Lower leg skin (tissue), 4 donors: ENCODE measurements around the gene AATK. TPM values are rescaled to one million over a fixed set of nuclear protein-coding genes. Genes with fewer than 3 reads are reported as not detected.

Source experiments
- DNase-seq, 2 donors: peaks; one replicate each; pipeline ENCODE4 v3.0.0-alpha.2; 2019; ENCODE audit warnings: low spot score in 2 of 2
- H3K4me3 ChIP-seq: fragments of 200-600 bp; sonication (generic); 2 replicates; pipeline ENCODE4 v1.5.1; 2017; ENCODE audit warnings: mild to moderate bottlenecking, low read depth; ENCODE audit not compliant: poor library complexity, severe bottlenecking
- POLR2A ChIP-seq, 2 donors: fragments of 450-650 bp; IDR thresholded peaks; one replicate each; pipeline ENCODE4 v1.6.1; 2016 to 2017; ENCODE audit warnings: antibody characterized with exemption in 2 of 2, mild to moderate bottlenecking in 1 of 2, moderate library complexity in 1 of 2
- WGBS, 2 donors: methylation state at CpG; one replicate each; pipeline ENCODE4 v1.1.5; 2018; 5-methylcytosine and 5-hydroxymethylcytosine counted together
- intact Hi-C: fragments of 100-400 bp; cut with DNase I; formaldehyde crosslinking; loops from one replicate; pipeline ENCODE4 v1.15.0; 2023; ENCODE audit warnings: low total_unique reads
- total RNA-seq, 4 donors: library from RNA; depleted of rRNA; stranded (reverse); fragments of >200 nt; gene quantifications; one replicate each; pipeline ENCODE4 v1.1.0, GENCODE V29; 2016
- TF ChIP-seq, protein P1 (sequence below), 3 donors: fragments of 450-650 bp; IDR thresholded peaks; one replicate each; pipeline ENCODE4 v1.5.1; 2016; ENCODE audit warnings: antibody characterized with exemption in 3 of 3, mild to moderate bottlenecking in 3 of 3, moderate library complexity in 2 of 3

The AATK gene
- total RNA-seq, 4 donors from 2014 or later = 0.81 to 3.5 (median 2.2) TPM

DNA sequence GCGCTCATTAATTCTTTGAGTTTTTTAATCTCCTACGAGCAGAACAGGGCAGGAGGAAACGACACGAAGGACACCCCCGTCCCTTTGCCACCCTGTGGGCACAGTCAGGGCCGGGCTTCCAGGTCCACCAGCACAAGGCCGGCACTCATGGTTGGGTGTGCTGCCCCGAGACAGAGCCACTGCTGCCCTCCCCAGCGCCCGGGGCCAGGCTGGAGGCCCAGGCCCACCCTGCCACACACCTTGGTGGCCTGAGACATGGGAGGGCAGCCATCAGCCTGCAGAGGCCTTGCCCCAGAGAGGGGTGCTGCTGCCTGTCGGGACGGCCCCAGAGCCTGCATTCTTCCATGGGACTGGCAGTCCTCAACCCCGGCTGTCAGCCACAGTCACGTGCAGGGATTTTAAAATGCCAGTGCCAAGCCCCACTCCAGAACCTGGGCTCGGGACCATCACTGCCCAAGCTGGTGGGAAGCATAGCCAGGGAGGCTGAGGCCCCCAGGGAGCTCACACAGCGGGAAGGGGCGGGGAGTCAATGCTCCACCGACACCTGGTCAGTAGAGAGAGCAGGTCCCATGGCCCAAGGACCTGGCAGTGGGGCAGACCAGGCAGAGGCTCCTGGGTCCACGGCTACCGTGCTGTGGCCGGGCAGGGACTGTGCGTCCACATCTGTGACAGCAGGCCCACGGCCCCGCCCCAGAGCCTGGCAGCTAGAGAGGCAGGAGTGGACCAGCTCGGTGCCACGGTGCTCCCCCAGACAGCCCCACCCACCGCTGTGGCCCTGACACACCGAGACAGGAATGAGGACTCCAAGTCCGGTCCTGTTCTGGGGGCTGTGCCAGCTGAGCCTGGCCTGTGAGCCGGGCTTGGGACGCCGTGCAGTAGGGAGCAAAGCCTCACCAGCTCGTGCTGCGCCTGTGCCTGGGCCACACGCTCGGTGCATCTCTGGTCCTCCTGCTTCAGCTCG, 29.2 kb upstream of the AATK start:
- TF ChIP-seq, protein P1, sequence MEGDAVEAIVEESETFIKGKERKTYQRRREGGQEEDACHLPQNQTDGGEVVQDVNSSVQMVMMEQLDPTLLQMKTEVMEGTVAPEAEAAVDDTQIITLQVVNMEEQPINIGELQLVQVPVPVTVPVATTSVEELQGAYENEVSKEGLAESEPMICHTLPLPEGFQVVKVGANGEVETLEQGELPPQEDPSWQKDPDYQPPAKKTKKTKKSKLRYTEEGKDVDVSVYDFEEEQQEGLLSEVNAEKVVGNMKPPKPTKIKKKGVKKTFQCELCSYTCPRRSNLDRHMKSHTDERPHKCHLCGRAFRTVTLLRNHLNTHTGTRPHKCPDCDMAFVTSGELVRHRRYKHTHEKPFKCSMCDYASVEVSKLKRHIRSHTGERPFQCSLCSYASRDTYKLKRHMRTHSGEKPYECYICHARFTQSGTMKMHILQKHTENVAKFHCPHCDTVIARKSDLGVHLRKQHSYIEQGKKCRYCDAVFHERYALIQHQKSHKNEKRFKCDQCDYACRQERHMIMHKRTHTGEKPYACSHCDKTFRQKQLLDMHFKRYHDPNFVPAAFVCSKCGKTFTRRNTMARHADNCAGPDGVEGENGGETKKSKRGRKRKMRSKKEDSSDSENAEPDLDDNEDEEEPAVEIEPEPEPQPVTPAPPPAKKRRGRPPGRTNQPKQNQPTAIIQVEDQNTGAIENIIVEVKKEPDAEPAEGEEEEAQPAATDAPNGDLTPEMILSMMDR (IDR thresholded peaks at IDR 0.05) = no peak
- TF ChIP-seq POLR2A (IDR thresholded peaks at IDR 0.05) = no peak
- H3K4me3 ChIP-seq = no peak overlapping the region
- WGBS, 2 donors = 77 to 92% methylated on average over 31 to 36 of the region's 37 CpGs
- DNase-seq = no peak
- intact Hi-C loops = no loop called here

GRCh38 chr17:81194225-81194760, 28.3 kb upstream of the AATK start:
- no peak overlapping the region for H3K4me3 ChIP-seq
- TF ChIP-seq, protein P1 (IDR thresholded peaks at IDR 0.05) = no peak
- no peak for TF ChIP-seq POLR2A (IDR thresholded peaks at IDR 0.05)
- intact Hi-C loops = no loop called here
- WGBS, 2 donors = 88 to 92% methylated on average over 14 to 21 of the region's 21 CpGs
- no peak for DNase-seq

DNA sequence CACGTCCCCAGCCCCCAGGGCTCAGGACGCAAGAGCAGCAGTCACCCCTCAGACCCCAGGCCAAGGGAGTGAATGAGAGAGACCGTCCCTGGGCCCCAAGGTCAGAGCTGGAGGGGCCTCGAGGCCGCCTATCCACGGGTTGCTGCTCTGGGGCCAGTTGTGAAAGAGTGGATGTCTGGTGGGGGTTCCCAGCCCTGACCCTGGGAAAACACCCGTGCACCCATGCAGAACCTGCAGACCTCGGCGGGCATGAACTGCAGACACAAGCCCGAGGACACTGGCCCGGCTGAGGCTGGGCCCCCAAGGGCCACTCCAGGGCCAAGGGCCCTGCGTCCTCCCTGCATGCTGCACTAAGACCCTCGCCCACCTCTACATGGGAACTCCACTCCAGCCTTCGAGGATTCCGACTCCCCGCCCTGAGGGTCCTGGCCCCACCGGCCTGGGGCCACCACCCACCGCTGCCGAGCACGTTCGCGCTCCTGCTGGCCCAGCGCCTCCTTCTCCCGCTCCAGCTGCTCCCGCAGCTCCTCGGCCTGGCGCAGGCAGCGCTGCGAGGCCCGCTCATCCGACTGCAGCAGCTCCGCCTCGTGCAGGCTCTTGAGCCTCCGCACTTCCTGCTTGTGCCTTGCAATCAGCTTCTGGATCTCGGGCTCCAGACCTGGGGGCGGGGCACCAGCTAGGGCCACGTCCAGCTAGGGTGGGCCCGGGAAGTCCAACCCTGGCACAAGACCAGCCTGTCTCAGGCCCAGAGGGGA, 27.6 kb upstream of the AATK start:
- WGBS, 2 donors = 81 to 85% methylated on average over 30 to 38 of the region's 38 CpGs
- intact Hi-C loops = no loop called here
- TF ChIP-seq POLR2A (IDR thresholded peaks at IDR 0.05) = no peak
- TF ChIP-seq, protein P1 (IDR thresholded peaks at IDR 0.05) = no peak
- DNase-seq = no peak
- no peak overlapping the region for H3K4me3 ChIP-seq

DNA sequence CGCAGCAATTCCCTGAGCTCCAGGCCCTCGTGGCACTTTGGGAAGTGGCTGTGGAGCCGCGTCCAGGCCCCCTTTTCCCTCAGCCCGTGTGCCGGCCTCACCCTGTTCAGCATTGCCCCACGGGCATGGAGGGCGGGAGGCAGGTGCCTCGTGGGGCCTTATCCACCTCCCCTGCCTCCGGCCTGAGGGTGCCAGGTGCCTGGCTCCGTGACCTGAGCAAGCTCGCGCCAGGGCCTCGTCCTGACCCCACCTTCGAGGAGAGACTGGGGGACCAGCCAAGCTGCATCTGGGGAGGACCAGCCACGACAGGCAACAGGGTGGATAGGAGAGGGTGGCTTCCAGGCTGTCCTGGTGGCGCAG, 27.0 kb upstream of the AATK start:
- WGBS, 2 donors = 53 to 74% methylated on average over 15 to 16 of the region's 17 CpGs
- intact Hi-C loops = no loop called here
- no peak overlapping the region for H3K4me3 ChIP-seq
- no peak for TF ChIP-seq POLR2A (IDR thresholded peaks at IDR 0.05)
- TF ChIP-seq, protein P1 (IDR thresholded peaks at IDR 0.05) = no peak
- no peak for DNase-seq

GRCh38 chr17:81192386-81193050, 26.5 kb upstream of the AATK start:
- TF ChIP-seq, protein P1 (IDR thresholded peaks at IDR 0.05) = no peak
- TF ChIP-seq POLR2A (IDR thresholded peaks at IDR 0.05) = no peak
- WGBS, 2 donors = 59 to 63% methylated on average over 15 to 21 of the region's 34 CpGs
- H3K4me3 ChIP-seq = no peak overlapping the region
- no peak for DNase-seq
- intact Hi-C loops = no loop called here
